ENCODE results near the gene CPHXL. TPM values are rescaled to one million over a fixed set of nuclear protein-coding genes. Genes with fewer than 3 reads are reported as not detected.

CPHXL gene
- polyA plus RNA-seq, 1 of the 3 experiments (the other 2 are of a cell fraction): not detected

- TF ChIP-seq IRF3 (IDR thresholded peaks at IDR 0.05; ENCODE audit: low read depth, low read length): no peak
- TF ChIP-seq YY1 (IDR thresholded peaks at IDR 0.05; ENCODE audit: low read depth): no peak
- TF ChIP-seq USF2 (IDR thresholded peaks at IDR 0.05; ENCODE audit: borderline replicate concordance, low read depth, low read length): no peak
- TF ChIP-seq PBX3 (IDR thresholded peaks at IDR 0.05): no peak
- no peak for TF ChIP-seq RCOR1 (IDR thresholded peaks at IDR 0.05; ENCODE audit: low read length)
- no peak for TF ChIP-seq NFIC (IDR thresholded peaks at IDR 0.05; ENCODE audit: borderline replicate concordance)
- no peak for TF ChIP-seq MEF2A (IDR thresholded peaks at IDR 0.05; ENCODE audit: borderline replicate concordance, low read depth)
These were observed 19.5 kb upstream of the CPHXL start (continued) for GRCh38 chr16:75745823-75746222.

GRCh38 chr16:75745242-75745641 lies 19.0 kb upstream of the CPHXL start:
- Histone ChIP-seq H3K79me2 (ENCODE audit: insufficient read depth) (no peaks in the 10 kb centered on the region), H2AFZ (ENCODE audit: low read depth) (no peak overlapping the region), H3K4me2 (no peak overlapping the region), H3K36me3 (replicated peaks in 1 of 2; ENCODE audit: control insufficient read depth in 1 of 2, insufficient read depth in 2 of 2, low read length in 1 of 2) (no peaks in the 10 kb centered on the region), H3F3A (replicated peaks; ENCODE audit: insufficient read depth) (no peaks in the 10 kb centered on the region), H3K9ac (no peak overlapping the region), H4K20me1 (ENCODE audit: insufficient read depth) (no peaks in the 10 kb centered on the region), H3K4me1 (ENCODE audit: control insufficient read depth in 1 of 2, insufficient read depth in 2 of 2, low read depth in 1 of 2, low read length in 1 of 2) (no peaks in the 10 kb centered on the region), H3K9me2 (no peaks in the 10 kb centered on the region), H3K27me3 (ENCODE audit: insufficient read depth) (no peaks in the 10 kb centered on the region), H3K9me3 (peaks cover 12% of the 10 kb centered on the region; the same call in 1 of the 2 replicates), H3K4me3 (ENCODE audit: low read depth in 2 of 2, low read length in 1 of 2) (no peak overlapping the region), H3K27ac (ENCODE audit: low read depth in 2 of 2, low read length in 1 of 2) (no peak overlapping the region)
- ChIA-PET CTCF (interaction anchor here (2.1 kb wide), 1 partner anchor 18 kb away, joined by 8 read pairs; no protein-coding TSS in a partner anchor), POLR2A (no interaction called here)
- no peak for DNase-seq
- TF ChIP-seq FOSL2 (IDR thresholded peaks at IDR 0.05; ENCODE audit: borderline replicate concordance, low read depth) (no peak), PBX3 (IDR thresholded peaks at IDR 0.05) (no peak), GATA2 (CRISPR knock-in tag; IDR thresholded peaks at IDR 0.05) (no peak), NFIC (IDR thresholded peaks at IDR 0.05; ENCODE audit: borderline replicate concordance) (no peak), MEF2A (IDR thresholded peaks at IDR 0.05; ENCODE audit: borderline replicate concordance, low read depth) (no peak), TCF12 (IDR thresholded peaks at IDR 0.05) (no peak), EZH2phosphoT487 (IDR thresholded peaks at IDR 0.05; ENCODE audit: borderline replicate concordance, low read depth) (no peak), RCOR1 (IDR thresholded peaks at IDR 0.05; ENCODE audit: low read length) (no peak), REST (IDR thresholded peaks at IDR 0.05; ENCODE audit: low read depth, low read length) (no peak), FOXM1 (IDR thresholded peaks at IDR 0.05; ENCODE audit: low read depth) (no peak)
- 0% methylated on average over 1 of the region's 1 CpG for WGBS (ENCODE audit: low lambda C conversion rate)

Data from SK-N-SH (cell line).